HepG2 (cell line): Measurements from ENCODE around the gene SUB1. TPM values are rescaled to one million over a fixed set of nuclear protein-coding genes. Genes with fewer than 3 reads are reported as not detected.

ENCODE experiments used
- ATAC-seq: fragments of 200-7000 bp; cut with Tn5 transposase; 3 replicates; pipeline ENCODE4 v1.9.1; 2020; ENCODE audit warnings: mild to moderate bottlenecking, moderate library complexity
- BruUV-seq: library from RNA; stranded (reverse); fragments of 400-500 nt; replicated peaks from 2 replicates; lab custom pipeline; 2021; lab: Mats Ljungman, UMichigan
- CTCF ChIA-PET: fragments of 300-600 bp; formaldehyde crosslinking; extraction: SDS; loops from one replicate; lab custom pipeline; 2021; ENCODE audit warnings: low total read pairs, inconsistent platforms, low intra/inter-chr PET ratio; lab: Yijun Ruan, JAX
- POLR2A ChIA-PET: fragments of 350-600 bp; sonication (Branson Sonifier 250); formaldehyde crosslinking; loops from one replicate; lab custom pipeline; 2020; ENCODE audit warnings: antibody characterized with exemption, inconsistent platforms; lab: Yijun Ruan, JAX
- DNase-seq: peaks from one replicate; pipeline ENCODE4 v3.0.0-alpha.2; 2015; ENCODE audit warnings: low spot score
- FAIRE-seq: peaks from 3 replicates; lab custom pipeline; 2011; peaks lifted over from hg19 to GRCh38; lab: Jason Lieb, UNC
- H2AFZ ChIP-seq: one replicate; pipeline ENCODE4 v1.6.1; 2011; ENCODE audit warnings: low read length, inconsistent platforms
- H3K27ac ChIP-seq: fragments of 300-600 bp; 3 replicates; pipeline ENCODE4 v1.8.0; 2011; ENCODE audit warnings: mixed run types, mild to moderate bottlenecking, mixed read lengths, low read length, inconsistent platforms; ENCODE audit not compliant: insufficient read depth; ENCODE audit errors: extremely low read length
- H3K27me3 ChIP-seq, 2 experiments: fragments of 200-600 bp in 1 of 2; 2 replicates in 1 of 2; 3 replicates in 1 of 2; pipeline versions ENCODE4 v1.6.0 to v1.8.0; 2011; ENCODE audit warnings: low read length in 2 of 2, mild to moderate bottlenecking in 2 of 2, moderate library complexity in 2 of 2, inconsistent platforms in 1 of 2; ENCODE audit not compliant: insufficient read depth in 2 of 2, control insufficient read depth in 1 of 2
- H3K36me3 ChIP-seq, 2 experiments: fragments of 200-600 bp in 1 of 2; replicated peaks in 1 of 2; 2 replicates in 1 of 2; 3 replicates in 1 of 2; pipeline versions ENCODE4 v1.5.1 to v1.8.0; 2011; ENCODE audit warnings: low read length in 2 of 2, inconsistent platforms in 1 of 2; ENCODE audit not compliant: insufficient read depth in 2 of 2, control insufficient read depth in 1 of 2
- H3K4me1 ChIP-seq: 2 replicates; pipeline ENCODE4 v1.5.1; 2012; ENCODE audit warnings: low read length, inconsistent platforms; ENCODE audit not compliant: insufficient read depth
- H3K4me2 ChIP-seq: 2 replicates; pipeline ENCODE4 v1.6.0; 2011; ENCODE audit warnings: low read depth, low read length, inconsistent platforms
- H3K4me3 ChIP-seq, 3 experiments: fragments of 200-600 bp in 1 of 3; sonication (generic), shearing (Covaris generic) in 1 of 3; replicated peaks in 1 of 3; 2 replicates each; pipeline ENCODE4 v1.5.1; 2011 to 2016; ENCODE audit warnings: low read length in 3 of 3, inconsistent platforms in 2 of 3, low read depth in 2 of 3, mild to moderate bottlenecking in 2 of 3, control low read depth in 1 of 3, mixed read lengths in 1 of 3; ENCODE audit not compliant: insufficient read depth in 1 of 3
- H3K79me2 ChIP-seq: one replicate; pipeline ENCODE4 v1.6.1; 2011; ENCODE audit warnings: low read length, inconsistent platforms; ENCODE audit not compliant: insufficient read depth
- H3K9ac ChIP-seq: 2 replicates; pipeline ENCODE4 v1.6.0; 2011; ENCODE audit warnings: mild to moderate bottlenecking, low read depth, low read length, inconsistent platforms; ENCODE audit not compliant: insufficient read depth
- H3K9me3 ChIP-seq: 2 replicates; pipeline ENCODE4 v1.5.1; 2012; ENCODE audit warnings: mild to moderate bottlenecking, low read length
- H4K20me1 ChIP-seq: 2 replicates; pipeline ENCODE4 v1.6.0; 2011; ENCODE audit warnings: inconsistent platforms, mild to moderate bottlenecking, low read length, moderate library complexity; ENCODE audit not compliant: insufficient read depth
- CSRNP1 ChIP-seq: sonication (generic); formaldehyde crosslinking; IDR thresholded peaks from 2 replicates; pipeline ENCODE4 v1.8.1; 2023; ENCODE audit warnings: mild to moderate bottlenecking, missing genetic modification reagents
- CTCF ChIP-seq: sonication (generic); formaldehyde crosslinking; IDR thresholded peaks from 2 replicates; pipeline ENCODE4 v1.5.0; 2020; ENCODE audit warnings: mild to moderate bottlenecking, missing genetic modification reagents, moderate library complexity
- GPBP1L1 ChIP-seq: sonication (generic); formaldehyde crosslinking; IDR thresholded peaks from 2 replicates; pipeline ENCODE4 v1.5.0; 2020; ENCODE audit warnings: mild to moderate bottlenecking, missing genetic modification reagents
- KDM5B ChIP-seq: sonication (generic); formaldehyde crosslinking; IDR thresholded peaks from 2 replicates; pipeline ENCODE4 v1.4.0; 2020; ENCODE audit warnings: missing genetic modification reagents, mild to moderate bottlenecking, borderline replicate concordance
- MXI1 ChIP-seq: IDR thresholded peaks from 3 replicates; pipeline ENCODE4 v1.6.1; 2012; ENCODE audit warnings: low read depth, low read length, inconsistent platforms, borderline replicate concordance
- POLR2A ChIP-seq, 2 experiments: IDR thresholded peaks; 2 replicates each; pipeline ENCODE4 v1.6.1; 2011; ENCODE audit warnings: low read depth in 2 of 2, low read length in 2 of 2, mild to moderate bottlenecking in 1 of 2, moderate library complexity in 1 of 2; ENCODE audit not compliant: insufficient read depth in 1 of 2
- PRPF4 ChIP-seq: fragments of 200-400 bp; formaldehyde crosslinking; IDR thresholded peaks from 2 replicates; pipeline ENCODE4 v1.6.1; 2016; ENCODE audit warnings: low read length, low read depth; ENCODE audit not compliant: poor library complexity, severe bottlenecking
- RBM22 ChIP-seq: fragments of 200-400 bp; formaldehyde crosslinking; optimal IDR thresholded peaks from 2 replicates; pipeline ENCODE3; 2017; ENCODE audit warnings: mild to moderate bottlenecking, low read length, moderate library complexity
- SNAI1 ChIP-seq: sonication (generic); formaldehyde crosslinking; IDR thresholded peaks from 2 replicates; pipeline ENCODE4 v1.5.0; 2020; ENCODE audit warnings: mild to moderate bottlenecking, missing genetic modification reagents, borderline replicate concordance
- TFAP4 ChIP-seq: sonication (generic); IDR thresholded peaks from 2 replicates; pipeline ENCODE4 v1.6.1; 2016; ENCODE audit warnings: low read depth, borderline replicate concordance
- TP53 ChIP-seq: sonication (generic); formaldehyde crosslinking; conservative IDR thresholded peaks from 2 replicates; pipeline ENCODE4 v1.4.0; 2020; ENCODE audit warnings: missing genetic modification reagents
- TRIM24 ChIP-seq: sonication (generic); formaldehyde crosslinking; IDR thresholded peaks from 2 replicates; pipeline ENCODE4 v1.8.0; 2022; ENCODE audit warnings: mild to moderate bottlenecking, missing genetic modification reagents
- ZBTB38 ChIP-seq: sonication (generic); formaldehyde crosslinking; IDR thresholded peaks from 2 replicates; pipeline ENCODE4 v1.5.1; 2020; ENCODE audit warnings: mild to moderate bottlenecking, missing genetic modification reagents
- ZKSCAN8 ChIP-seq: IDR thresholded peaks from 2 replicates; pipeline ENCODE4 v1.6.1; 2016; ENCODE audit warnings: borderline replicate concordance, missing genetic modification reagents, missing compliant biosample characterization
- ZNF414 ChIP-seq: sonication (generic); formaldehyde crosslinking; IDR thresholded peaks from 2 replicates; pipeline ENCODE4 v1.5.0; 2020; ENCODE audit warnings: missing genetic modification reagents
- ZNF652 ChIP-seq: IDR thresholded peaks from 2 replicates; pipeline ENCODE4 v1.6.1; 2016; ENCODE audit warnings: low read depth, borderline replicate concordance
- ZNF737 ChIP-seq: sonication (generic); formaldehyde crosslinking; IDR thresholded peaks from 2 replicates; pipeline ENCODE4 v1.5.0; 2020; ENCODE audit warnings: missing genetic modification reagents, mild to moderate bottlenecking, borderline replicate concordance
- ZNF780A ChIP-seq: sonication (generic); formaldehyde crosslinking; IDR thresholded peaks from 2 replicates; pipeline ENCODE4 v1.8.0; 2022; ENCODE audit warnings: mild to moderate bottlenecking, missing genetic modification reagents, moderate library complexity
- WGBS: methylation state at CpG from one replicate; pipeline ENCODE4 v1.1.6; 2017; ENCODE audit warnings: low lambda C conversion rate; 5-methylcytosine and 5-hydroxymethylcytosine counted together
- in situ Hi-C: cut with HindIII; loops from 2 replicates; pipeline ENCODE4 v1.10.0; 2017; ENCODE audit warnings: low pct_unique_long_range_greater_than_20kb; ENCODE audit not compliant: extremely low pct_ligation_motif_present
- intact Hi-C: fragments of 100-400 bp; cut with micrococcal nuclease; formaldehyde crosslinking; loops from one replicate; pipeline ENCODE4 v1.10.0; 2022; ENCODE audit not compliant: unreplicated experiment
- polyA plus RNA-seq, 8 experiments: library from polyadenylated mRNA; depleted of rRNA in 3 of 8; stranded (reverse) in 7 of 8; unstranded in 1 of 8; fragments of >200 nt; fragmentation: Illumina TruSeq in 4 of 8; extraction: Trizol in 4 of 8; gene quantifications; 2 replicates each; pipeline versions ENCODE4 v1.2.1 to v1.2.3, GENCODE V29; 2011 to 2016; ENCODE audit warnings: low read depth in 4 of 8, missing spikeins in 1 of 8, mixed read lengths in 1 of 8; ENCODE audit not compliant: insufficient read depth in 1 of 8
- total RNA-seq, 5 experiments: library from RNA; depleted of rRNA; stranded (reverse); fragments of >200 nt; fragmentation: Illumina TruSeq; extraction: Trizol; gene quantifications; 2 replicates each; pipeline ENCODE4 v1.2.3, GENCODE V29; 2016; ENCODE audit warnings: low read depth in 1 of 5

The SUB1 gene
- total and polyA plus RNA-seq, 2 of the 13 experiments (the other 11 are each of a cell fraction or from before 2014, with no cell fraction given): 182 to 693 TPM

- Histone ChIP-seq H3K4me1 (peaks cover 62% of the 10 kb centered on the region), H3K27ac (no peak overlapping the region), H3K4me3 (no peak overlapping the region), H2AFZ (no peak overlapping the region), H3K9ac (no peak overlapping the region), H3K36me3 (peaks cover 18 to 50% of the 10 kb centered on the region in 2 experiments), H3K27me3 (no peaks in the 10 kb centered on the region; a peak in 1 of 5 replicates), H3K4me2 (no peak overlapping the region), H3K79me2 (peaks cover 89% of the 10 kb centered on the region), H4K20me1 (peaks cover 49% of the 10 kb centered on the region), H3K9me3 (no peaks in the 10 kb centered on the region)
- ATAC-seq (no peak), DNase-seq (no peak), FAIRE-seq (no peak)
- ChIA-PET CTCF (interaction anchor here (1.3 to 5.4 kb wide), 3 partner anchors 24 to 100 kb away, joined by 7 to 48 read pairs (median 11); no protein-coding TSS in a partner anchor), POLR2A (interaction anchor here (1.0 to 2.1 kb wide), 8 partner anchors 15 to 99 kb away, joined by 3 to 23 read pairs (median 7); no protein-coding TSS in a partner anchor)
- in situ Hi-C loops: loop anchor here (5.0 kb wide), 1 partner anchor 62 kb away; no protein-coding TSS in a partner anchor
- 96% methylated on average over 8 of the region's 8 CpGs for WGBS
- no TSS peak for BruUV-seq
- TF ChIP-seq ZNF414 (CRISPR knock-in tag) (no peak), TP53 (no peak), ZNF737 (CRISPR knock-in tag) (no peak), ZNF780A (no peak), GPBP1L1 (CRISPR knock-in tag) (no peak), RBM22 (peak; percentile 32), CTCF (CRISPR knock-in tag) (no peak), ZKSCAN8 (CRISPR knock-in tag) (no peak), ZNF652 (no peak), PRPF4 (peak; percentile 31), KDM5B (no peak), POLR2A (IDR thresholded peaks at IDR 0.05; ENCODE audit: insufficient read depth in 1 of 2, low read depth in 2 of 2, low read length in 2 of 2) (peak in 1 of 2 experiments; percentile 24; a peak in 1 of 4 replicates), CSRNP1 (no peak), MXI1 (no peak), TFAP4 (no peak), TRIM24 (CRISPR knock-in tag) (no peak), SNAI1 (CRISPR knock-in tag) (no peak), ZBTB38 (CRISPR knock-in tag) (no peak)
- intact Hi-C loops: loop anchor here (5.0 kb wide), 1 partner anchor 147 kb away; the partner anchor contains the start of gene ZFR
These were observed 4.1 kb downstream of the SUB1 start for GRCh38 chr5:32589416-32589815.
